ENCODE results near the gene FBXL7.

Gene FBXL7

DNA sequence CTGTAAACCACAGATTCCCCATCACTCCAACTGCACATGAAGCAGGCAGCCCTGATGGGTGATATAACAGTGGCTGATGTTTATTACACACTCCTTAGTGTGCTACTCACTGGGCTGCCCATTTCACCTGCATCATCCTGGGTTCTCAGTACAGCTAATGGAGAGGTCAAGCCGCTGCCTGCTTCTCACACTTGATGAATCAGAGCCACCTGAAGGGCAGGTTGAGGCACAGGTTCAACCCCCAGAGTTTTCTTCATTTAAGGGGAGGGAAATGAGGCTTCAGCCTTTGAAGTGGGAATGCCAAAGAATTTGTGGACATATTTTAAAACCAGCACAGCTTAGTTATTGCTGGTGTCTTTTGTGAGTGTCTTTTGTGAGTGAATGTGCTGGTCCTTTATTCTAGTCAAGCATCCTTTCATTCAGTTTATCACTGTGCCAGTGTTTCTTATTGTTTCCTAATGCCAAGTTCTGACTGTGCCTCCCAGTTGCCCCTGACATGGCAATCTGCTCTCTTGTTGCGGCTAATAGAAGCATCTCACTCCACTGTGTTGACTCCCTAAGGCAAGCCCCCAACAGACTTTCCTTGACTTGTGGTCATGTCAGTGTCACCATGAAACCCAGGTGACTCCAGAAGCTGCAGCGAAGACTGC lies 109.2 kb downstream of the FBXL7 start:
- no peaks in the 10 kb centered on the region for H3K27me3 ChIP-seq (replicated peaks)
- no peak overlapping the region for H3K27ac ChIP-seq
- no peak for DNase-seq
- H3K4me3 ChIP-seq (ENCODE audit: low read depth, low read length) = no peak overlapping the region
- TF ChIP-seq, protein P1, sequence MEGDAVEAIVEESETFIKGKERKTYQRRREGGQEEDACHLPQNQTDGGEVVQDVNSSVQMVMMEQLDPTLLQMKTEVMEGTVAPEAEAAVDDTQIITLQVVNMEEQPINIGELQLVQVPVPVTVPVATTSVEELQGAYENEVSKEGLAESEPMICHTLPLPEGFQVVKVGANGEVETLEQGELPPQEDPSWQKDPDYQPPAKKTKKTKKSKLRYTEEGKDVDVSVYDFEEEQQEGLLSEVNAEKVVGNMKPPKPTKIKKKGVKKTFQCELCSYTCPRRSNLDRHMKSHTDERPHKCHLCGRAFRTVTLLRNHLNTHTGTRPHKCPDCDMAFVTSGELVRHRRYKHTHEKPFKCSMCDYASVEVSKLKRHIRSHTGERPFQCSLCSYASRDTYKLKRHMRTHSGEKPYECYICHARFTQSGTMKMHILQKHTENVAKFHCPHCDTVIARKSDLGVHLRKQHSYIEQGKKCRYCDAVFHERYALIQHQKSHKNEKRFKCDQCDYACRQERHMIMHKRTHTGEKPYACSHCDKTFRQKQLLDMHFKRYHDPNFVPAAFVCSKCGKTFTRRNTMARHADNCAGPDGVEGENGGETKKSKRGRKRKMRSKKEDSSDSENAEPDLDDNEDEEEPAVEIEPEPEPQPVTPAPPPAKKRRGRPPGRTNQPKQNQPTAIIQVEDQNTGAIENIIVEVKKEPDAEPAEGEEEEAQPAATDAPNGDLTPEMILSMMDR (IDR thresholded peaks at IDR 0.05; ENCODE audit: low read depth, low read length, missing control alignments) = no peak
- no peaks in the 10 kb centered on the region for H3K36me3 ChIP-seq (replicated peaks)
- in situ Hi-C loops (cut with HindIII; ENCODE audit: low pct_ligation_motif_present, low sequenced_read_pairs) = no loop called here

DNA sequence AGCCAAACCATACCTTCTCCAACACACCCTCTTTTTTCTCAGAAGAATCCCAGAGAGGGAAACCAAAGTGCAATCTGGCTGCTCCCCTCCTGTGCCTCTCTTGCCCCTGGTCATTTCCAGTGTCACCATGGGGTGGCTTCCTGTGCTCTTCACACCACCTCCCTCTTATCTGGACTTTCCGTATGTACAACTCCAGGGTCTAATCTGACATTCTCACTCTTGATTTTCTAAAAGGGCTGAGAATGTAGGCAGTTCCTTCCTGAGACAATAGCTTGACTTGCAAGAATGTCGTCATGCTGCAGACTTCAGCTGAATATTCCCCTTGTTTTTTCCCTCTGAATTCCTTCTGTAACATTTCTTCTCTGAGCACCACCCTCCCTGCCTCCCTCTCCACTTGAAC lies 110.2 kb downstream of the FBXL7 start:
- Histone ChIP-seq H3K27ac (no peak overlapping the region), H3K27me3 (replicated peaks) (no peaks in the 10 kb centered on the region), H3K4me3 (ENCODE audit: low read depth, low read length) (no peak overlapping the region), H3K36me3 (replicated peaks) (no peaks in the 10 kb centered on the region)
- DNase-seq = no peak
- in situ Hi-C loops (cut with HindIII; ENCODE audit: low pct_ligation_motif_present, low sequenced_read_pairs) = no loop called here
- TF ChIP-seq, protein P1 (IDR thresholded peaks at IDR 0.05; ENCODE audit: low read depth, low read length, missing control alignments) = no peak

DNA sequence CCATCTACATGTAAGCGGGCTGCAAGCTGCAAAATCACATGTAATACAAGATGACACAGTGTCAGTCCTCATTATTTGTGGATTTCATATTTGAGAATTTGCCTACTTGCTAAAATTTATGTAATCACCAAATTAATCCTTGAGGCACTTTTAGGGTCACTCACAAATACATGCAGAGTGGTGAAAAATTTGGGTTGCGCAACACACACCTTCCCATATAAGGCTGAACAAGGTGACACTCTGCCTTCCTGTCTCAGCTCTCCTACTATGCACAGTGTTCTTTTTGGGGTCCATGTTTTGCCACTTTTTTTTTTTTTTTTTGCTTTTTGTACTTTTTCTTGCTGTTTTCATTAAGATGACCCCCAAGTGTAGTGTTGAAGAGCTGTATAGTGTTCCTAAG lies 111.0 kb downstream of the FBXL7 start:
- H3K4me3 ChIP-seq (ENCODE audit: low read depth, low read length) = no peak overlapping the region
- H3K27ac ChIP-seq = no peak overlapping the region
- no peak for DNase-seq
- TF ChIP-seq, protein P1 (IDR thresholded peaks at IDR 0.05; ENCODE audit: low read depth, low read length, missing control alignments) = no peak
- in situ Hi-C loops (cut with HindIII; ENCODE audit: low pct_ligation_motif_present, low sequenced_read_pairs) = no loop called here
- no peaks in the 10 kb centered on the region for H3K36me3 ChIP-seq (replicated peaks)
- no peaks in the 10 kb centered on the region for H3K27me3 ChIP-seq (replicated peaks)

DNA sequence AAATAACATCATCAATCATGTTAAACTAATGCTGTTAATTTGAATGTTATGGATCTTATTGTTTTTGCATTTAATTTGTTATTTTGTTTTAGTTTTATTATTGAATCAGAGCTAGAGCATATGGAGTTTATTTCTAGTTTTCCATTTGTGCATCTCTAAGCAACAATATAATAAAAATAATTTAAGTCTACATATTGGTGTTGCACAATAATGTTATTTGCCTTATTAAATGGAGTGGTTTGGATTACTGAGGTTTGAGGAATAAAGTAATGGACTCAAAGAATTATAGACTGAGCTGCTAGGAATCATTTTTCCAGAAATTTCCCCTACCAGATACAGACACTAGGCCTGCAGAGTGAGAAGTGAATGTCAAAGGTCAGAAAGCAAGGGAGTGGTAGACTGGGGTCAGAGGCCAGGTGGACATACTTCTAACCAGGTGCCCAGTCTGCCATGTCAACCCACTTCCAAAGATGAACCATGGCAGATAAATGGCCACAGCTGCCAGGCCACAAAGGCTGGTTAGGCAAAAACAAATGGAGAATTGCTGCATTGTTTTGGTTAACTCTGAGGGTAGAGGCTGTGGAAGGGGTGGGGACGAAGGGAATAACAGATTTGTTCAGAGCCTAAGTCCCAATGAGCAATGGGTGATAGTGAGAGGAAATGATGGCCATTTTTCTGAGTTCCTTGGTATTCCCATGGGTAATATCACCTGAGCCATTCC lies 113.1 kb downstream of the FBXL7 start:
- Histone ChIP-seq H3K4me3 (ENCODE audit: low read depth, low read length) (no peak overlapping the region), H3K27me3 (replicated peaks) (no peaks in the 10 kb centered on the region), H3K36me3 (replicated peaks) (no peaks in the 10 kb centered on the region), H3K27ac (no peak overlapping the region)
- TF ChIP-seq, protein P1 (IDR thresholded peaks at IDR 0.05; ENCODE audit: low read depth, low read length, missing control alignments) = no peak
- in situ Hi-C loops (cut with HindIII; ENCODE audit: low pct_ligation_motif_present, low sequenced_read_pairs) = no loop called here
- no peak for DNase-seq

DNA sequence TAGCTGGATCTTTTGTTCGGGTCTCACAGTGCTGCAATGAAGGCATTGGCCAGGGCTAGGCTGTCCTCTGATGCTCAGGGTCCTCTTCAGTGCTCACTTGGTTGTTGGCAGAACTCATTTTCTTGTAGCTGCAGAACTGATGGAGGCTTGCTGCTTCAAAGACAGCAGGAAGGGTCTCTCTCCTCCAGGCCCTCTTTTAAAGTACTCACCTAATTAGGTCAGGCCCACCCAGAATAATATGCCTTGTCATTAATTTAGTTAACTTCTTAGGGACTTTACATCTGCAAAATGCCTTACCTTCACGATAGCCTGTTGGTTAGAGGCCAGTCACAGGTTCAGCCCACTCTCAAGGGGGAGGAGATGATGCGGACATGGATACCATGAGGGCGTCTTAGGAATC lies 114.7 kb downstream of the FBXL7 start:
- Histone ChIP-seq H3K36me3 (replicated peaks) (no peaks in the 10 kb centered on the region), H3K27ac (no peak overlapping the region), H3K27me3 (replicated peaks) (no peaks in the 10 kb centered on the region), H3K4me3 (ENCODE audit: low read depth, low read length) (no peak overlapping the region)
- in situ Hi-C loops (cut with HindIII; ENCODE audit: low pct_ligation_motif_present, low sequenced_read_pairs) = no loop called here
- DNase-seq = no peak
- TF ChIP-seq, protein P1 (IDR thresholded peaks at IDR 0.05; ENCODE audit: low read depth, low read length, missing control alignments) = no peak

Data from brain microvascular endothelial cell (primary cell).